Adrenal gland (tissue), 12 donors: ENCODE measurements around the gene COL6A3. TPM values are rescaled to one million over a fixed set of nuclear protein-coding genes. Genes with fewer than 3 reads are reported as not detected.

ENCODE experiments used
- DNase-seq, 7 donors: peaks; one replicate each; pipeline ENCODE4 v3.0.0-alpha.2; 2019 to 2020
- H3K27ac ChIP-seq, 5 donors: fragments of 200-600 bp; sonication (generic) in 4 of 5; 1 replicate in 3 of 5; 2 replicates in 2 of 5; pipeline versions ENCODE4 v1.5.1 to v1.8.0; 2016 to 2020; ENCODE audit warnings: mild to moderate bottlenecking in 1 of 5
- H3K27me3 ChIP-seq: fragments of 200-600 bp; 2 replicates; pipeline ENCODE4 v1.8.0; 2021
- H3K36me3 ChIP-seq, 2 donors: fragments of 200-600 bp; replicated peaks in 1 of 2; 1 replicate in 1 of 2; 2 replicates in 1 of 2; pipeline versions ENCODE4 v1.5.1 to v1.8.0; 2018 to 2022
- H3K4me1 ChIP-seq, 2 donors: fragments of 200-600 bp; replicated peaks in 1 of 2; 1 replicate in 1 of 2; 2 replicates in 1 of 2; pipeline versions ENCODE4 v1.5.1 to v1.8.0; 2018 to 2021
- H3K4me3 ChIP-seq, 4 donors: fragments of 200-600 bp; sonication (generic) in 3 of 4; one replicate each; pipeline ENCODE4 v1.5.1; 2016 to 2018
- H3K9me3 ChIP-seq, 3 donors: fragments of 200-600 bp; sonication (generic) in 1 of 3; replicated peaks in 1 of 3; 1 replicate in 2 of 3; 2 replicates in 1 of 3; pipeline versions ENCODE4 v1.5.1 to v1.8.0; 2016 to 2021
- POLR2A ChIP-seq, 2 donors: fragments of 450-650 bp; IDR thresholded peaks; one replicate each; pipeline ENCODE4 v1.6.1; 2017; ENCODE audit warnings: antibody characterized with exemption in 2 of 2, mild to moderate bottlenecking in 2 of 2, moderate library complexity in 1 of 2
- WGBS, 4 donors: extraction: QIAGEN DNeasy Blood & Tissue Kit in 2 of 4; methylation state at CpG; one replicate each; pipeline versions ENCODE4 v1.1.5 to v1.1.7; 2013 to 2017; 5-methylcytosine and 5-hydroxymethylcytosine counted together
- intact Hi-C, 2 donors: fragments of 100-400 bp; cut with DNase I; formaldehyde crosslinking; loops; one replicate each; pipeline versions ENCODE4 v1.14.1 to v1.15.0; 2022 to 2023
- polyA plus RNA-seq, 3 donors: library from polyadenylated mRNA; stranded (reverse); fragments of 200-250 nt in 2 of 3; fragments of 350-450 nt in 1 of 3; fragmentation: Illumina TruSeq in 1 of 3; extraction: RNeasy Lipid Tissue Mini Kit (QIAGEN cat#74804) in 1 of 3; gene quantifications; one replicate each; pipeline ENCODE4 v1.2.3, GENCODE V29; 2013 to 2014
- total RNA-seq, 9 donors: library from RNA; depleted of rRNA in 4 of 9; stranded (reverse); fragments of >200 nt in 4 of 9; fragments of 120-200 nt in 1 of 9; fragmentation: NEBNext Ultra II Directional in 1 of 9; extraction: Animal tissue kit (Norgen Biotek cat#: 25700) in 1 of 9; gene quantifications; one replicate each; pipeline versions ENCODE4 v1.1.0 to v1.2.4, GENCODE V29; 2013 to 2023
- TF ChIP-seq, protein P1 (sequence below), 6 experiments: fragments of 450-650 bp in 4 of 6; fragments of 200-600 bp in 2 of 6; sonication (generic) in 1 of 6; IDR thresholded peaks; 1 replicate in 5 of 6; 2 replicates in 1 of 6; pipeline versions ENCODE4 v1.5.1 to v1.8.0; 2016 to 2021; ENCODE audit warnings: antibody characterized with exemption in 6 of 6, mild to moderate bottlenecking in 2 of 6, moderate library complexity in 1 of 6
- donor health status: healthy with polysubstance abuse.
- donor health status: Bipolar disorder and iron deficiency.
- donor health status: DM: yes; HTN: yes; CAD: no.
- donor health status: DM: no; HTN: no; CAD: no.
- donor health status: DM: no; HTN: no; CAD: no.
- donor health status: DM: yes; HTN: yes; CAD: no.

Gene COL6A3
- total and polyA plus RNA-seq, 12 donors: 15.5 to 69.4 (median 33.1) TPM

DNA sequence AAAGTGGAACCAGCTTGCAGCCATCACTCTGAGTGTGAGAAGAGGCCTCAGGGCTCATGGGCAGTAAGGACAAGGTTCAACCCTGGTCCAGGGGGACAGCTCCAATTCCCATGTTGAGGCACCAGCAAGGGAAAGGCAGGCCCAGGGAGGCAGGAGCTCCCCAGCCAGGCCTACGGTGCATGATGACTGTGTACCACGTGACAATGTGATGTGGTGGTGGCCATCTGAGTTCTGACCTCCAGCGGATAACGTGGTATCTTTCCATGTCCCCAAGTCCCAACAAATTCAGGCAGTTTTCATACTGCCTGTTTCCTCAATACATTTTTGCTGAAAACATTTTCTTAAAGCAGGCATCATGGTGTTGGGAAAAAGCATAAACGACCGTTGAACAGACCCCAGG lies 36.1 kb upstream of the COL6A3 start:
- H3K27ac ChIP-seq: peak overlapping the region in 1 of 5 donors; percentile 49
- TF ChIP-seq POLR2A (IDR thresholded peaks at IDR 0.05): no peak
- TF ChIP-seq, protein P1, sequence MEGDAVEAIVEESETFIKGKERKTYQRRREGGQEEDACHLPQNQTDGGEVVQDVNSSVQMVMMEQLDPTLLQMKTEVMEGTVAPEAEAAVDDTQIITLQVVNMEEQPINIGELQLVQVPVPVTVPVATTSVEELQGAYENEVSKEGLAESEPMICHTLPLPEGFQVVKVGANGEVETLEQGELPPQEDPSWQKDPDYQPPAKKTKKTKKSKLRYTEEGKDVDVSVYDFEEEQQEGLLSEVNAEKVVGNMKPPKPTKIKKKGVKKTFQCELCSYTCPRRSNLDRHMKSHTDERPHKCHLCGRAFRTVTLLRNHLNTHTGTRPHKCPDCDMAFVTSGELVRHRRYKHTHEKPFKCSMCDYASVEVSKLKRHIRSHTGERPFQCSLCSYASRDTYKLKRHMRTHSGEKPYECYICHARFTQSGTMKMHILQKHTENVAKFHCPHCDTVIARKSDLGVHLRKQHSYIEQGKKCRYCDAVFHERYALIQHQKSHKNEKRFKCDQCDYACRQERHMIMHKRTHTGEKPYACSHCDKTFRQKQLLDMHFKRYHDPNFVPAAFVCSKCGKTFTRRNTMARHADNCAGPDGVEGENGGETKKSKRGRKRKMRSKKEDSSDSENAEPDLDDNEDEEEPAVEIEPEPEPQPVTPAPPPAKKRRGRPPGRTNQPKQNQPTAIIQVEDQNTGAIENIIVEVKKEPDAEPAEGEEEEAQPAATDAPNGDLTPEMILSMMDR (IDR thresholded peaks at IDR 0.05): no peak
- no peak for DNase-seq
- no peaks in the 10 kb centered on the region for H3K27me3 ChIP-seq
- no peaks in the 10 kb centered on the region for H3K9me3 ChIP-seq
- H3K36me3 ChIP-seq: no peaks in the 10 kb centered on the region
- WGBS, 4 donors: 88 to 96% (median 92%) methylated on average over 6 of the region's 6 CpGs
- peaks cover 0 to 7% of the 10 kb centered on the region in 2 donors for H3K4me1 ChIP-seq
- H3K4me3 ChIP-seq: no peak overlapping the region
- intact Hi-C loops: no loop called here

DNA sequence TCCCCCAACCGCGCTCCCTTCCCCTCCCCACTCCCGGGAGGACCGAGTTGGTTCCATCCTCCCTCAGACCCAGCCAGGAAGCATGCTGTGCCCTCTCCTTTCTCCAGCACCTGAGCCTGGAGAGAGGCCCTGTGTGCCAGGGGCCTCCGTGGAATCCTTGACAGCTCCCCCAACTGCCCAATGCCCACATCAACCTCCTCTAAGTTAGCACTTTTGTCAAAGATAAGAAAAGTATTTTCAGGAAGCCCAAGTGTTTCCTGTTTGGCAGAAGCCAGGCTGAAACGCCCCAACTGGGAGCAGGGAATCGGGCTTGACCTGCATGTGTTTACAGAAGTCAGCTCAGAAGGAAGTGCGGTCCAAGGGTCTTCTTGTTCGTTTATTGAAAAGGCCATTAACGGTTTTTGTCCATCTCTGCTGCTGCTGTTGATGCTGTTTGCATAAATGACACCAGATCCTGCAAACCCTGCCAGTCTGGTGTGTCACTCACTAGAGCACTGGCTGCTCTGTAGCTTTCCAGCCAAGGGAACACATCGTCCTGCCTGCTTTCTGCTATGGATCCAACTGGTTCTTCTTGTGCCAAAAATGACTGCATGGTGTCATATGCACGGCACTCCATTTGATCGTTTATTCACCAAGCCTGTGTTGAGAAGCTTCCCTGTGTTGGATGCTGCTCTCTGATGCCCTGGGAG lies 35.4 kb upstream of the COL6A3 start:
- Histone ChIP-seq H3K27ac (peak overlapping the region in 1 of 5 donors; percentile 68), H3K4me1 (peaks cover 0 to 7% of the 10 kb centered on the region in 2 donors), H3K36me3 (no peaks in the 10 kb centered on the region), H3K4me3 (no peak overlapping the region), H3K27me3 (no peaks in the 10 kb centered on the region), H3K9me3 (no peaks in the 10 kb centered on the region)
- TF ChIP-seq, protein P1 (IDR thresholded peaks at IDR 0.05): no peak
- TF ChIP-seq POLR2A (IDR thresholded peaks at IDR 0.05): no peak
- WGBS, 4 donors: 48 to 72% (median 61%) methylated on average over 13 of the region's 13 CpGs
- peak in 1 of 7 donors; percentile 49 for DNase-seq
- intact Hi-C loops: no loop called here

DNA sequence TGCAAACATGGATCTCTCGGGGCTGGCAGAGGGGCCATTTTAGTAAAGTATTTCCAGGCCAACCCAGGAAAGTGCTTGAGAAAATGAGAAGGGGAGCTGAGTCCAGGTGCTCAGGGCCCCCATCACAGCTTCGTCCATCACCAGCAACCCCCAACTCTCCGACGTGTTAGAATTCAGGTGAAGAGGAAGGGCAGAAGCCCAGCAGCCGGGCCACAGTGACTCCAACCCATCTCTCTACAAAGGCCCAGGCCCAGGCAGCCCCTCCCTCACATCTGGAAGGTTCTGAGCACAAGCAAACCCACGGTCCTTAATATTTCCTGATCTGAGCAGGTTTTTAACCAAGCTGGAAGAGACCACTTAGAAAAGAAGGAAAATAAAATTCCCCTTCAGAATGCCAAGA lies 34.7 kb upstream of the COL6A3 start:
- H3K4me1 ChIP-seq: peaks cover 0 to 7% of the 10 kb centered on the region in 2 donors
- no peak for DNase-seq

DNA sequence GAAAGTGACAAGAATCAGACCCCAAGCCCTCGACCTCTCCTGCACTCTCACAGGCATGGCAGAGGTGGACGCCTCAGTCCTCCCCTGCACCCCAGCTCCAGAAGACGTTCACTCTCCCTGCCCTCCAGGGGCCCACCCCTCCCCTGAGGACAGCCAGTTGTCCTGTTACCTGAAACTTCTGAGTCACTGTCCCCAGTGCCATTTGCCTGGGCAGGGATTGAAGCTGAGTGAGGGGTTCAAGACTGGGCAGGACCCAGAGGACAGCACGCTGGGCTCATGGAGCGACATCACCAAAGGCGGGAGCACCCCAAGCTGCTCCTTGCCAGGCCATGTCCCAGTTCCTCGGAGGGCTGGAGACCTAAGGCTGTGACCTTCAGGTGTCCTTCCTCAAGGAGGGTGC lies 34.2 kb upstream of the COL6A3 start:
- Histone ChIP-seq H3K27me3 (no peaks in the 10 kb centered on the region), H3K27ac (no peak overlapping the region), H3K36me3 (no peaks in the 10 kb centered on the region), H3K4me1 (peaks cover 0 to 7% of the 10 kb centered on the region in 2 donors), H3K4me3 (no peak overlapping the region), H3K9me3 (no peaks in the 10 kb centered on the region)
- intact Hi-C loops: no loop called here
- no peak for TF ChIP-seq POLR2A (IDR thresholded peaks at IDR 0.05)
- TF ChIP-seq, protein P1 (IDR thresholded peaks at IDR 0.05): no peak
- peak in 1 of 7 donors; percentile 36 for DNase-seq
- WGBS, 4 donors: 86 to 92% (median 89%) methylated on average over 5 to 7 of the region's 7 CpGs

More for the DNA sequence above, 34.7 kb upstream of the COL6A3 start:
- no peak overlapping the region for H3K4me3 ChIP-seq
- no peaks in the 10 kb centered on the region for H3K36me3 ChIP-seq
- no peaks in the 10 kb centered on the region for H3K27me3 ChIP-seq
- no peak overlapping the region for H3K27ac ChIP-seq
- WGBS, 4 donors: 76 to 81% (median 80%) methylated on average over 6 of the region's 6 CpGs
- TF ChIP-seq, protein P1 (IDR thresholded peaks at IDR 0.05): no peak
- no peak for TF ChIP-seq POLR2A (IDR thresholded peaks at IDR 0.05)
- no peaks in the 10 kb centered on the region for H3K9me3 ChIP-seq
- intact Hi-C loops: no loop called here
